ENCODE results near the gene MARCO.
"Not testable (repeated sequence)": the region's sequence is repeated elsewhere in the genome, so short reads cannot be mapped to it uniquely, and the experiment has no call there.

The MARCO gene

DNA sequence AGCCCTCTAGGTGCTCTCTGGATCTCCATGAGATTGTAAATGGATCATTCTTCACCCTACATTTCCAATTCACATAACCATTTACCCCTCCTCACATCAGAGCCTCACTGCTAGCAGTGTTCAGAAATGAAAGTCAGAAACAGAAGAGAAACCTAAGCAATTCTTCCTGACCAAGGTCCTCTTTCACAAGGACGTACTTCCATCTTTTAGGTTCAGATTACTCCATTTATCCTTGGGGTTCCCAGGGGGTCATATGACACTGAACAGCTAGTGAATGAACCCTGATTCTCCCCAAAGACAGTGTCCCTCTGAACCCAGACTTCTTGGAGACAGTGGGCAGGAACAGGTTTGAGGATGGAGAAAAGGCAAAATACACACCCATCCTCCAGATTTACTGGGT is 12.9 kb upstream of the MARCO start:
- DNase-seq (ENCODE audit: low read depth in 3 of 3), result no peak

- no peak for DNase-seq (ENCODE audit: low read depth in 3 of 3)
Observed at GRCh38 chr2:118932949-118933348, 9.0 kb upstream of the MARCO start.

DNA sequence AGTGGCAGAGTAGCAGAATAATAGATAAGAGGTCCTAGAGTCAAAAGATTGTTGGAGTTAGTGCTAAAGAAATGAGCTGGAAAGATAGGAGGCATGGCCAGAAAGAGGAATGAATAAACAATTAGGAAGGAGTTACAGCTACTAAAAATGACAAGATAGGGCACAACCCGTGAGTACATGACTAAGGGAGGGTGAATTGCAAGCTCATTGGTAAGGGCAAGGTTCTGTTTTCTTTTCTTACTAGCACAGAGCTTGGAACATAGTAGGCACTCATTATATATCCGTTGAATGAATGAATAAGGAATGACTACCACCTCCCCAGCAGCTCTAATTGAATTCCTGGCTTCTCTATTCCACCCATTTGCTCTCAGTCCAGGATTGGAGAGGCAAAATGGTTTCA is 5.7 kb upstream of the MARCO start:
- DNase-seq (ENCODE audit: low read depth in 3 of 3), result no peak

- DNase-seq (ENCODE audit: low read depth in 3 of 3), result no peak
Observed at GRCh38 chr2:118936936-118937335, 5.1 kb upstream of the MARCO start.

DNA sequence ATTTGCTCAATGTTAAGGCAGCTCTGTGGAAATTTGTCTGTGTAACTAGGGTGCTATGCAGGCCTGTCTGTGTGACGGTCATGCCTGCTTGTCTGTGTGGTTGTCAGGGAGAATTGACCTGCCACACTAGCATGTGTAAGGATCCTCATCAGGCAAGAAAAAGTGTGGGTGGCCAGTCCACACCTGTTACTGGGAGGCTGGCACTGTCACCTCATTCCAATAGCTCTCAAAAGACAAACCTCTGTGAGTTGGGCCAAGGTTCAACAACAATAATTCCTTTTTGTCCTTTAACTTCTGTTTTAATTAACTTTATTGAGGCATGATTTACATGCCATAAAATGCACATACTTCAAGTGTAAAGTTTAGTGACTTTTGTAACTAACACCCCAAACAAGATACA is 4.2 kb upstream of the MARCO start:
- DNase-seq (ENCODE audit: low read depth in 3 of 3), result no peak

- no peak for DNase-seq (ENCODE audit: low read depth in 3 of 3)
Observed at GRCh38 chr2:118939994-118940393, 2.0 kb upstream of the MARCO start.

DNA sequence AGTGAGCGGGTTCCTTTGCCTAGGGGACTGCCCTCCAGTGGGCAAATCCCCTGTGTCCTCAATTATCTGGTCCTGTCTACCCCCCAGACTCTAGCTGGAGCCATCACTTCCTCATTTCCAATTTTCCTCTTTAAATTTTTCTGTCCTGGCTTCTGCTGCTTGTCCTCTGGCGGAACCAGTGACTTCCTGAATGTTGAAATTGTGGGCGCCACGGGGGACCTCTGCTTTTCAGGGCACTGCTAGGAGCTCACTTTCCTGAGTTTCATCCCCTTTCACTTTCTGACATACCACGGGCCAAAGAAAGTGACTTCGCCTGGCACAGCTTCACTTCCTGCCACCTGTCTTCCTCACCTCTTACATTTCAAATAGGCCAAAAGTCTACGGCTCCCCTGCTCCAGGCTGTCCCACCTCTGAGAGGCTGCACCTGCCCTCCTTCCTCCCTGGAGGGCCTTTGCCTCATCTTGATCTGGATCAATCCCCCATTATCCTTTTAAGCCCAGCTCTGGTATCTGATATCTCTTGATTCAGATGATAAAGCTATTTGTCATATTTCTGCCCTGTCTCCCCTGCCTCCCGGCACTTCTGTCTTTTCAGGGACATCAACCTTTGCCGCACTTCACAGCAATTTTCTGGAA is 1.4 kb upstream of the MARCO start:
- no peak for DNase-seq (ENCODE audit: low read depth in 3 of 3)

DNA sequence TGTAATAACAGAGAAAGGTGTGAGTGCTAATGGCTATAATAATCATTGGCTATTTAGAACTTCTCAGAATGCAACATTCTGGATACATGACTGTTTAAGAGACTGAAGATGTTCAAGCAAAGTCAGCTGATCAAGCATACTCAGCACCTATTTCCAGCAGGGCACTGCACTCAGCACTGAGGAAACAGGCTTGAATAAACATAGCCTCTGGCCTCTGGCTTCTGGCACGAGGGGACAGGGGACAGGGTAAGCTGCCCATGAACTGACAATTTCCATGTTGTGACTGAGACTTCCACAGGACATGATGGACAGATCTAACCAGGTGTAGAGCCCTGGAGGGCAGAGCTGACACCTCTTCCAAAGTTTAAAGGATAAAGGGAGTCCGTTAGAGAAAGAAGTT is 1.3 kb downstream of the MARCO start:
- no peak for DNase-seq (ENCODE audit: low read depth in 3 of 3)

- DNase-seq (ENCODE audit: low read depth in 3 of 3), result no peak
Observed at GRCh38 chr2:118945881-118946280, 3.9 kb downstream of the MARCO start.

GRCh38 chr2:118948266-118948665 is 6.3 kb downstream of the MARCO start:
- not testable (repeated sequence) for DNase-seq (ENCODE audit: low read depth in 3 of 3)

DNA sequence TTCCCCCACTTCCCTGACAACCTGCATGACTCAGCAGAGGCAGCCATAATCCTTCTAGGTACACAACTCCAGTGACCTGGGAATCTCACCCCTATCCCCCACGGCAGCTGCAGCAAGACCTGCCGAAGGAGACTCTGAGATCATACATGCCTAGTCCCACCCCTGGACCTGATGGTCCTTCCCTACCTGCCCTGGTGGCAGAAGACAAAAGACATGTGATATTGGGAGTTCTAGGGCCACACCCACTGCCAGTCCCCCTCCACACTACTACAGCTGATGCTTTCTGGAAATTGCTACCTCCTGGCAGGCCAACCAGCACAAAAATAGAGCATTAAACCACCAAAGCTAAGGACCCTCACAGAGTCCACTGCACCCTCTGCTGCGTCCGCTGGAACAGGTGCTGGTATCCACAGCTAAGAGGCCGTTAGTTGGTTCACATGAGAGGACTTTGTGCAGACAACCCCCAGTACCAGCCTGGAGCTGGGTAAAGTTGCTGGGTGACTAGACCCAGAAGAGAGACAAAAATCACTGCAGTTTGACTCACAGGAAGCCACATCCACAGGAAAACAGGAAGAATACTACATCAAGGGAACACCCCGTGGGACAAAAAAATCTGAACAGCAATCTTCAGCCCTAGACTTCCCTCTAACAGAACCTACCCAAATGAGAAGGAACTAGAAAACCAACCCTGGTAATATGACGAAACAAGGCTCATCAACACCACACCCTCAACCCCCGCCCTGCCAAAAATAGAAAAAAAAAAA is 12.5 kb downstream of the MARCO start:
- no peak for DNase-seq (ENCODE audit: low read depth in 3 of 3)

DNA sequence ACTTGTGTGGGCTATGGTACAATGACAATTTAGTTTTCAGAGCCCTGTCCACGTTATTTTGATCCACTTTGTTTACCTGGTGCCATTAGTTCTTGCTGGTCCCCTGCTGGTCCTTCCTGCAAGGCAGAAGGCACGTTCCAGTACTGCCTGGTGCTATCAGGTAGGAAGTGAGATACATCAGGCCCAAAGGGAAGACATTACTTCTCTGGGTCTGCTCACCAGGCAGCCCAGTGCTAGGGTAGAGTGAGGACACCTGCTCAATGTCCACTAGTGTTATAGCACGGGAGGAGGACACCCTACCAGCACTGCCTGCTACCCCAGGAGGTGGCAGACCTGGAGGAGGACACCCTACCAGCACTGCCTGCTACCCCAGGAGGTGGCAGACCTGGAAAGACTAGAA is 23.7 kb downstream of the MARCO start:
- DNase-seq (ENCODE audit: low read depth in 3 of 3), result no peak

DNA sequence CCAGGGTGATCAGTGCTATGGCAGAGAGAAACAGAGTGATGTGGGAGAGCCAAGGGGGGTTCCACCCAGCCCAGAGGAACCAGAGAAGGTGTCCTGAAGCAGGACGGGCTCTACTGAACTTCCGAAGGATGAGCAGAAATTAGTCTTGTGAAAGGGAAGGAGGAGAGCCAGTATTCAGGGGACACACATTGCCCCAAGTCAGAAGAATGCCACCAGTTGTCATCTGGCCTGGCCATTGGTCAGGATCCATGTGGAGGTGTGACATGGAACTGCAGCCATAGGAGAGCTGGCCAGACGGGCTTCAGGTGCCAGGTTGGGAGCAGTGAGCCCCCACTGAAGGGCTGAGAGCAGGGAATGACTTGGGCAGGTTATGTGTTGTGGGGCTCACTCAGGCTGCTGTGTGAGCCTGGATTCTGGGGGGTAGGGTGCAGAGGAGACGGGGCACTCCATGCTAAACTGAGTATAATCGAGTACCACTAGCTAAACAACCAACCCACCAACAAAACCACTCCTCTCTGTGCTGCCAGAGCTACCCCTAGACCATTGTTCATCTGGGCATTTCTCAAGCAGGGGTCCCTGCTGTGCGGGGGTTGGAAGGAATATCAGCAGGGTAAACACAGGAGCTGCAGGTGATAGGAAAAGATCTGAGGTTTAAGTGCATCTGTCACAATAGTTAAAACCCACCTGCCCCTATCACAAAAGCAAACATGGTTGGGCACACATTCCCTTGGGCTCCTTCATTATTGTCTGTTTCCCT is 25.3 kb downstream of the MARCO start:
- no peak for DNase-seq (ENCODE audit: low read depth in 3 of 3)

DNA sequence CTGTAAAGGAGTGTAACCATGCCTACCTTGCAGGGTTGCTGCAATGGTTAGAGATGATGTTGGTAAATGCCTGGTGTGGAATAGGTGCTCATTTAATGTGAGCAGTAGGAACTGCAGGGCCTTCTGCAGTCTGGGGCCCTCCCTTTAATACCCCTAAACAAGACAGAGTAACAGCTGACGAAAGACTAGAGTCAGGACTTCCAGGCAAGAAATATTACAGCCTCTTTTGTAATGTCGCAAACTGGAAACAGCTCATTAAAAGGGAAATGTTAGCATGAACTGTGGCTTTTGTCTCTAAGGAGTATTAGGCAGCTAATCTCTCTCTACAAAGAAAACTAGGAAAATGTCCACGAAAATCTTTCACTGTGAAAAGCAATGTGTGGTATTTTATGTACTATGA is 26.0 kb downstream of the MARCO start:
- DNase-seq (ENCODE audit: low read depth in 3 of 3), result no peak

DNA sequence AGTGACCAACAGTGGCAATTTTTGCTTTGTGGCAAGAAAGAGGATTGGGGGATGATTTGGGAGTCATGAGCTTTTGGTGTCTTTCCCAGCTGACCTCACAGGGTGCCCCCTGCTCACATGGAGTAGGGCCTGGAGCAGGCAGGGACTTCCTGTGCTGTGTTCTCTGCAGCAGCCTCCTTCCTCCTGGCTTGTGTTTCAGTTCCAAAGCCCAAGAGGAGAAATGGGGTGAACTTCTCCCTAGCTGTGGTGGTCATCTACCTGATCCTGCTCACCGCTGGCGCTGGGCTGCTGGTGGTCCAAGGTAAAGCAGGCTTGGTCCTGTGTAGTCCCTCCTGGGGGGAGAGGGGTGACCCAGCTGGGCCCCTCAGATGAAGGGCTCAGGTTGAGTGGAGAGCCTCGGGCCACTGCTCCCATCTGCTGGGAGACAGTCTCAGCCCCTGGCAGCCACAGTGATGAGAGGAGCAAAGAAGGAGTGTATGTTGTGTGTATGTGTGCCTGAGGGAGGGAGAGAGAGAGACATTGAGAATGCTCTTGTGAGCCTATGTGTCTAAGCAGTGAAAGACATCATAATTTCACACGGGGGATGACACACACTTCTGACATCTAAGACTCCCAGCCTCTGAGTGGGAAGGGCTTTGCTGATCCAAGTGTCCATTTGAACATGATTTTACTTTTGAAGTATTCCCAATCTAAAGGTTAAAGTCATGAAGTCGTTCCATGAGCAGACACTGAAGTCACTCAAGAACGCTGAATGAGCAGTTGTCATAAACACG is 27.2 kb downstream of the MARCO start:
- DNase-seq (ENCODE audit: low read depth in 3 of 3), result no peak

- no peak for DNase-seq (ENCODE audit: low read depth in 3 of 3)
Observed at GRCh38 chr2:118969734-118970395, 27.9 kb downstream of the MARCO start.

DNA sequence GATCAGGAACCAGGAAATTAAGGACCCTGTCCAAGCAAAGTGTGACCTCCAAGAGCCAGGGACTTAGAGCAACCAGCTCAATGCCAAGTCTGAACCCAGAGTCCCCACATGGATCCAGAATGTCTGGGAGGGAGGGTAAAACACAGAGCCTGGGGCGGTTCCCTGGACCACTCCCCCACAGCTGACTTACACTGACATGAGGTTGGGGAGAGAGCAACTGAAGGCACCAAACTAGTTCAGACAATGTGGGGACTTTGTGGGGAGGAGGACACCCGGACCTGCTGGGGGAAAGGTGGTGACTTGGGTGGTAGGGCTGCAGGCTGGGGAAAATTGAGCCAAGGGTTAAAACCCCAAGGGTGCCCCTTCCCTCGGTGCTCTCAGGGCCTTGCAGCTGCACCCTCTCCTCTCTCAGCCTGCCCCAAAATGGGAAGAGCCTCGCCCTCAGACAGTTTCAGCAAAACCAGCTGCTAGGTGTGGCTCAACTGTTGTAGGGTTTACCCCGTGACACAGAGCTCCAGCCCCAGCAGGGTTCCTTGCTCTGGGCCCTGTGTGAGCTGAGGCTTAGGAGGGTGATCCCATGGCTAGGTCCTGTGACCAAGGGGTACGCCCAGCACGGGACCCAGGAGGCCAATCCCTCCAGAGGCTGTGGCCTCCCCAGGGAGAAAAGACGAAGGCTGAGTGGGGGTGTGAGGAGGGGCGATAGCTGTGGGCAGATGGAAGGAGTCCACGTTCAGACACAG is 28.6 kb downstream of the MARCO start:
- no peak for DNase-seq (ENCODE audit: low read depth in 3 of 3)

DNA sequence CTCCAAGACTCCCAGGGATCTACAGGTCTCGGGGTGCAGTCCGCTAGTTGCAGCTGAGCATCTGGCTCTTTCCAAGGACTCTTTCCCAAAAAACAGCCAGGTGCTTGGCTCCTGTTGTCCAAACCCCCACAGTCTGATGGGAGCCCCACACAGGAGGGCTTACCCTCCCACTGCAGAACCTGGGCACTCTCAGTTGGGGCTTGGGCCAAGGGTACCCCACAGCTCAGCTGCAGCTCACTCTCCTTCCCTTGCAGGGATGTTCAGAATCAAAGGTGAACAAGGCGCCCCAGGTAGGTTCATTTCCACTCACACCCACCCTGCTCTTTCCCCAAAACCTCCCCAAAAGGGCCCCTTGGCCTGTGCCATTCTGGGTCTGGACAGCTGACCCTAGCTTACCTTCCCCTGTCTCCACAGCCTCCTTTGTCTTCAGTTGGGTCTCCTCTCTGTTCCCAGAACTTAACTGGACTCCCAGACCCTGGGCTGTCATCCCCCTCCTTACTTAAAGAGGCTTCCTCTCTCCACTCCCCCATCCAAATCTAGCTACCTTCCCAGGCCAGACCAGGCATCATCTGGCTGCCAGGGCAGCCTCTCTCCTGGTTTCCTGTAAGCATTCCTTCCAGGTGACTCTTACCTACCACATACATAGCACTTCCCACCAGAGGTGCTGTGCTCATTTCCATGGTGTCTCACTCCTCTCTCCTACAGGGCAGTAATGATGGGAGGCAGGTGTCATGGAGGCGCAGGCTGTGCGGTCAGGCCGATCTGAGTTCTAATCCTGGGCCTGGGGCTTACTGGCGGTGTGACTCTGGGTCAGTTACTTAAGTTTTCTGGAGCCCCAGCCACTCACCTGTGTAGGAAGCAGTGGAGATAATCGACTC is 29.5 kb downstream of the MARCO start:
- no peak for DNase-seq (ENCODE audit: low read depth in 3 of 3)

- DNase-seq (ENCODE audit: low read depth in 3 of 3), result no peak
Observed at GRCh38 chr2:118973542-118973951, 31.6 kb downstream of the MARCO start.

Measured in stimulated activated CD4-positive, alpha-beta T cell treated with anti-CD3 and anti-CD28 coated beads, TNF-alpha, amount 100 ng/mL, for 24 hours (primary cell).